GM21526 (cell line): ENCODE results near the gene SPDYE4.
"Not testable (repeated sequence)": the region's sequence is repeated elsewhere in the genome, so short reads cannot be mapped to it uniquely, and the experiment has no call there.

Experiments
- ATAC-seq: cut with Tn5 transposase; IDR thresholded peaks from one replicate; pipeline ENCODE4 v1.9.1; 2021; ENCODE audit warnings: moderate library complexity; ENCODE audit not compliant: unreplicated experiment, low FRiP score

The SPDYE4 gene

GRCh38 chr17:8758137-8758596 lies at the start of gene SPDYE4:
Gene SPDYE4, minus strand, starts transcription at chr17:8758546. Its CDS starts 164 bp downstream, at chr17:8758382.
- ATAC-seq: no peak

- peak; percentile 80 for ATAC-seq
These were observed 48.7 kb upstream of the SPDYE4 start for GRCh38 chr17:8806926-8807550.

GRCh38 chr17:8806253-8806925 lies 48.0 kb upstream of the SPDYE4 start:
- peak; percentile 11 for ATAC-seq

GRCh38 chr17:8805396-8805795 lies 47.0 kb upstream of the SPDYE4 start:
- not testable (repeated sequence) for ATAC-seq

- ATAC-seq: no peak
These were observed 45.4 kb upstream of the SPDYE4 start for GRCh38 chr17:8803531-8804420.

GRCh38 chr17:8801135-8801840 lies 42.9 kb upstream of the SPDYE4 start:
- no peak for ATAC-seq

- ATAC-seq: no peak
These were observed 42.3 kb upstream of the SPDYE4 start for GRCh38 chr17:8800656-8801055.

GRCh38 chr17:8799570-8800212 lies 41.3 kb upstream of the SPDYE4 start:
- ATAC-seq: no peak

- ATAC-seq: no peak
These were observed 40.7 kb upstream of the SPDYE4 start, which contains the start of gene MFSD6L for GRCh38 chr17:8798846-8799569. Gene MFSD6L, minus strand, starts transcription at chr17:8799365. Its CDS starts 245 bp downstream, at chr17:8799120.

GRCh38 chr17:8798176-8798845 lies 40.0 kb upstream of the SPDYE4 start:
- ATAC-seq: no peak

- no peak for ATAC-seq
These were observed 39.4 kb upstream of the SPDYE4 start for GRCh38 chr17:8797621-8798175.

GRCh38 chr17:8794636-8795035 lies 36.3 kb upstream of the SPDYE4 start:
- ATAC-seq: no peak

- ATAC-seq: no peak
These were observed 35.3 kb upstream of the SPDYE4 start for GRCh38 chr17:8793649-8794048.

- no peak for ATAC-seq
These were observed 34.3 kb upstream of the SPDYE4 start for GRCh38 chr17:8792646-8793045.

- no peak for ATAC-seq
These were observed 33.5 kb upstream of the SPDYE4 start for GRCh38 chr17:8791910-8792270.

GRCh38 chr17:8791248-8791909 lies 33.0 kb upstream of the SPDYE4 start:
- no peak for ATAC-seq

- no peak for ATAC-seq
These were observed 31.4 kb upstream of the SPDYE4 start for GRCh38 chr17:8789743-8790142.

GRCh38 chr17:8788998-8789397 lies 30.7 kb upstream of the SPDYE4 start:
- ATAC-seq: no peak
